ENCODE results near the gene MTFMT. TPM values are rescaled to one million over a fixed set of nuclear protein-coding genes. Genes with fewer than 3 reads are reported as not detected.

MTFMT gene
- total and polyA plus RNA-seq, 8 donors = 12.7 to 21.7 (median 17.8) TPM

DNA sequence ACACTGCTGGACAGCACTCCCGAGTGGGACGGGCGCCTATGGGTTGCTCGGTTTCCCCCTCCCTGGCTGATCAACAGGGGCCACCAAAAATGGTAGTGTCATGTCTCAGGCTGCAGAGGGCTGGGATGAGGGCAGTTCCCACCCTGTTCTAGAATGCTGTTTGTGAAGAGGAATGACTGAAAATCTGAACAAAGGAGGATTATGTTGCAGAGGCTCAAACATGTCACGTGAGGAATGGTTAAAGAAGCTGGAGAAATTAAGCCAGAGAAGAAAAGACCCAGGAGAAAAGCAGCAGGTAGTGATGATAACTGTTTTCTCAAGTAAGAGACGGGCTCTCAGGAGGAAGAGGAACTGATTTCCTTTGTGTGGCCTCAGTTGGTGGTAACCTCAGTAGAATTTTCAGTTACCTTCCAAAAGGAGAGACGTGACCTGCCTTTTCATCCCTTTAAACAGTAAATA lies 50.2 kb downstream of the MTFMT start:
- intact Hi-C loops (cut with DNase I) = no loop called here
- ATAC-seq = no peak
- TF ChIP-seq, protein P1, sequence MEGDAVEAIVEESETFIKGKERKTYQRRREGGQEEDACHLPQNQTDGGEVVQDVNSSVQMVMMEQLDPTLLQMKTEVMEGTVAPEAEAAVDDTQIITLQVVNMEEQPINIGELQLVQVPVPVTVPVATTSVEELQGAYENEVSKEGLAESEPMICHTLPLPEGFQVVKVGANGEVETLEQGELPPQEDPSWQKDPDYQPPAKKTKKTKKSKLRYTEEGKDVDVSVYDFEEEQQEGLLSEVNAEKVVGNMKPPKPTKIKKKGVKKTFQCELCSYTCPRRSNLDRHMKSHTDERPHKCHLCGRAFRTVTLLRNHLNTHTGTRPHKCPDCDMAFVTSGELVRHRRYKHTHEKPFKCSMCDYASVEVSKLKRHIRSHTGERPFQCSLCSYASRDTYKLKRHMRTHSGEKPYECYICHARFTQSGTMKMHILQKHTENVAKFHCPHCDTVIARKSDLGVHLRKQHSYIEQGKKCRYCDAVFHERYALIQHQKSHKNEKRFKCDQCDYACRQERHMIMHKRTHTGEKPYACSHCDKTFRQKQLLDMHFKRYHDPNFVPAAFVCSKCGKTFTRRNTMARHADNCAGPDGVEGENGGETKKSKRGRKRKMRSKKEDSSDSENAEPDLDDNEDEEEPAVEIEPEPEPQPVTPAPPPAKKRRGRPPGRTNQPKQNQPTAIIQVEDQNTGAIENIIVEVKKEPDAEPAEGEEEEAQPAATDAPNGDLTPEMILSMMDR (IDR thresholded peaks at IDR 0.05) = no peak
- Histone ChIP-seq H3K4me1 (peaks cover 0 to 26% of the 10 kb centered on the region in 2 donors), H3K27me3 (no peaks in the 10 kb centered on the region), H3K36me3 (peaks cover 5 to 83% of the 10 kb centered on the region in 2 donors), H3K9me3 (no peaks in the 10 kb centered on the region), H3K4me3 (no peak overlapping the region), H3K27ac (no peak overlapping the region)
- no peak for DNase-seq

- ATAC-seq (no peak), DNase-seq (no peak)
- intact Hi-C loops (cut with DNase I) = no loop called here
- TF ChIP-seq, protein P1 (IDR thresholded peaks at IDR 0.05) = no peak
- Histone ChIP-seq H3K4me1 (no peaks in the 10 kb centered on the region), H3K9me3 (no peaks in the 10 kb centered on the region), H3K27me3 (no peaks in the 10 kb centered on the region), H3K27ac (no peak overlapping the region), H3K36me3 (peaks cover 9 to 100% of the 10 kb centered on the region in 2 donors), H3K4me3 (no peak overlapping the region)
Observed at GRCh38 chr15:64975390-64975789, 54.0 kb downstream of the MTFMT start.

DNA sequence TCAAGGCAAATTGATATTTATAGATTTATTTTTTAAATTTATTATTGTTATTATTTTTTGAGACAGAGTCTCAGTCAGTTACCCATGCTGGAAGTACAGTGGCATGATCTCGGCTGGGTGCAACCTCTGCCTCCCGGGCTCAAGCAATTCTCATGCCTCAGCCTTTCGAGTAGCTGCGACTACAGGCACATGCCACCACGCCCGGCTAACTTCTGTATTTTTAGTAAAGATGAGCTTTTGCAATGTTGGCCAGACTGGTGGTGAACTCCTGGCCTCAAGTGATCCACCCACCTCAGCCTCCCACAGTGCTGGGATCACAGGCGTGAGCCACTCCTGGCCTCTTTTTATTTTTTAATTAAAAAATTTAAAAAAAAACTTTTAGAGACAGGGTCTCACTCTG lies 58.7 kb downstream of the MTFMT start:
- Histone ChIP-seq H3K27ac (no peak overlapping the region), H3K36me3 (peaks cover 4 to 100% of the 10 kb centered on the region in 2 donors), H3K4me3 (no peak overlapping the region), H3K9me3 (no peaks in the 10 kb centered on the region), H3K4me1 (no peaks in the 10 kb centered on the region), H3K27me3 (no peaks in the 10 kb centered on the region)
- ATAC-seq (peak; percentile 30), DNase-seq (peak in 1 of 4 donors; percentile 64)
- TF ChIP-seq, protein P1 (IDR thresholded peaks at IDR 0.05) = no peak
- intact Hi-C loops (cut with DNase I) = no loop called here

DNA sequence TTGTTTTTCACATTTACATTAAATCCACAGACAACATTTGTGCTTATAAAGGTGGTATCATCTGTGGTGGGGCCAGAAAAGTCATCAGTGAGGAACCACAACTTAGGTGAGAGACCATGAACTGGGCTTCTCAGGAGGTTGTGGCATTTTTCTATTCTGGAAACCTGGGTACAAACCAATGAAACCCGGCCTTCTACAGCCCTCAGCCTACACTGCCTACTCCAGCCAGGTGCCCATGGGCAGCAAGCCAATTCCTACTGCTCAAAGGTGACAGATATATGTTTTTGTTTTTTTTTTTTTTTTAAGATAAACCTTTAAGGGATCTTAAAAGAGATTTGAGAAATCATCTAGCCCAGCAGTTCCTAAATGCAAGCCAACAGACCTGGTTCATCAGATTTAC lies 60.0 kb downstream of the MTFMT start:
- H3K27me3 ChIP-seq = no peaks in the 10 kb centered on the region
- H3K9me3 ChIP-seq = no peaks in the 10 kb centered on the region
- no peak overlapping the region for H3K4me3 ChIP-seq
- H3K27ac ChIP-seq = no peak overlapping the region
- ATAC-seq = no peak
- H3K4me1 ChIP-seq = no peaks in the 10 kb centered on the region
- intact Hi-C loops (cut with DNase I) = no loop called here
- no peak for DNase-seq
- TF ChIP-seq, protein P1 (IDR thresholded peaks at IDR 0.05) = no peak
- peaks cover 4 to 100% of the 10 kb centered on the region in 2 donors for H3K36me3 ChIP-seq

DNA sequence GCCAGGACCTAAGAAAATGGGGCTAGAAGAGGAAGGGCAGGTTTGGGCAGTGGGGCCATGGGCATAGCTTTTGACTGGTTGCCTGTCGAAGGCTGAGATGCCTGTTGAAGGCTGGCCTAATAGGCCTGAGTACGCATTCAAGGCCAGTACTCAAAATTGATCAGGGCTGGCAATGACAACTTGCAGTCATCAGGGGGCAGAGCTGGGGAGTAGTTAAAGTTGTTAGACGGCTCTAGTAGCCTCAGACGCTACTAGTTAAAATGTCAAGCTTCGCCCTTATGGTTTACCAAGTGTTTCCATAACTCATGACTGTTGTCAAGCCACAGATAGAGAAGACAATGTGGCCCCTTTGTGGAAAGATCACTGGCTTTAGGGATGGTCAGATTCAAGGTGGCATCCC lies 68.4 kb downstream of the MTFMT start:
- TF ChIP-seq, protein P1 (IDR thresholded peaks at IDR 0.05) = no peak
- Histone ChIP-seq H3K4me1 (no peaks in the 10 kb centered on the region), H3K9me3 (no peaks in the 10 kb centered on the region), H3K4me3 (no peak overlapping the region), H3K27ac (no peak overlapping the region), H3K36me3 (peaks cover 0 to 100% of the 10 kb centered on the region in 2 donors), H3K27me3 (no peaks in the 10 kb centered on the region)
- DNase-seq = no peak
- no peak for ATAC-seq
- intact Hi-C loops (cut with DNase I) = no loop called here
